HEK293 (cell line): ENCODE data around the gene TPP1.

Source experiments
- CTCF ChIA-PET: fragments of 350-600 bp; formaldehyde crosslinking; extraction: SDS; loops from one replicate; lab custom pipeline; 2021; ENCODE audit warnings: antibody characterized with exemption; lab: Yijun Ruan, JAX
- POLR2A ChIA-PET: fragments of 300-600 bp; formaldehyde crosslinking; extraction: SDS; loops from one replicate; lab custom pipeline; 2020; ENCODE audit warnings: antibody characterized with exemption, inconsistent platforms; lab: Yijun Ruan, JAX
- H3K27ac ChIP-seq: fragments of 200-500 bp; sonication (Bioruptor generic); 2 replicates; pipeline ENCODE4 v1.5.1; 2014; ENCODE audit warnings: low read depth, low read length, control low read depth, inconsistent platforms; ENCODE audit errors: extremely low read depth
- H3K36me3 ChIP-seq, 2 experiments: fragments of 200-500 bp in 1 of 2; sonication (Bioruptor generic) in 1 of 2; 1 replicate in 1 of 2; 2 replicates in 1 of 2; pipeline ENCODE4 v1.5.1; 2014 to 2017; ENCODE audit warnings: inconsistent platforms in 2 of 2, low read length in 2 of 2; ENCODE audit not compliant: control insufficient read depth in 2 of 2, insufficient read depth in 1 of 2
- H3K4me1 ChIP-seq: fragments of 200-500 bp; sonication (Bioruptor generic); 2 replicates; pipeline ENCODE4 v1.5.1; 2014; ENCODE audit warnings: mild to moderate bottlenecking, low read length, inconsistent platforms; ENCODE audit not compliant: control insufficient read depth, insufficient read depth
- H3K4me3 ChIP-seq: 2 replicates; pipeline ENCODE4 v1.5.1; 2011; ENCODE audit warnings: low read depth, mild to moderate bottlenecking, control low read depth, low read length, moderate library complexity
- H3K9me3 ChIP-seq: fragments of 200-500 bp; sonication (Bioruptor generic); 2 replicates; pipeline ENCODE4 v1.5.1; 2014; ENCODE audit warnings: low read depth, low read length, inconsistent platforms; ENCODE audit not compliant: control insufficient read depth, insufficient read depth
- AEBP2 ChIP-seq: fragments of 450-650 bp; formaldehyde crosslinking; IDR thresholded peaks from 2 replicates; pipeline ENCODE4 v1.5.1; 2016; ENCODE audit warnings: missing biosample characterization, missing genetic modification characterization, borderline replicate concordance
- BCL11A ChIP-seq: fragments of 450-650 bp; formaldehyde crosslinking; IDR thresholded peaks from 2 replicates; pipeline ENCODE4 v1.5.1; 2016; ENCODE audit warnings: low read depth, missing biosample characterization, missing genetic modification characterization
- HIC1 ChIP-seq: fragments of 450-650 bp; formaldehyde crosslinking; IDR thresholded peaks from 2 replicates; pipeline ENCODE4 v1.5.1; 2016; ENCODE audit warnings: missing biosample characterization, missing genetic modification characterization
- PRDM1 ChIP-seq: fragments of 450-650 bp; formaldehyde crosslinking; IDR thresholded peaks from 2 replicates; pipeline ENCODE4; 2016; ENCODE audit warnings: missing biosample characterization, missing genetic modification characterization
- PRDM2 ChIP-seq: fragments of 450-650 bp; formaldehyde crosslinking; IDR thresholded peaks from 2 replicates; pipeline ENCODE4 v1.5.1; 2016; ENCODE audit warnings: missing biosample characterization, missing genetic modification characterization, borderline replicate concordance
- SCRT2 ChIP-seq: fragments of 450-650 bp; formaldehyde crosslinking; IDR thresholded peaks from 2 replicates; pipeline ENCODE4 v1.5.1; 2016; ENCODE audit warnings: missing biosample characterization, missing genetic modification characterization
- SP7 ChIP-seq: fragments of 450-650 bp; formaldehyde crosslinking; IDR thresholded peaks from 2 replicates; pipeline ENCODE4 v1.5.1; 2016; ENCODE audit warnings: missing biosample characterization, missing genetic modification characterization
- TCF7L2 ChIP-seq: IDR thresholded peaks from 2 replicates; pipeline ENCODE4 v1.6.1; 2011; ENCODE audit warnings: low read depth, mild to moderate bottlenecking, inconsistent platforms, low read length, moderate library complexity, borderline replicate concordance
- TRIM28 ChIP-seq: IDR thresholded peaks from 2 replicates; pipeline ENCODE4 v1.6.1; 2011; ENCODE audit warnings: low read length, control low read depth, borderline replicate concordance
- ZBTB48 ChIP-seq: fragments of 450-650 bp; formaldehyde crosslinking; IDR thresholded peaks from 2 replicates; pipeline ENCODE4 v1.5.1; 2016; ENCODE audit warnings: missing biosample characterization, missing genetic modification characterization
- ZNF114 ChIP-seq: fragments of 450-650 bp; formaldehyde crosslinking; IDR thresholded peaks from 2 replicates; pipeline ENCODE4 v1.5.0; 2017; ENCODE audit warnings: missing biosample characterization, missing genetic modification characterization
- ZNF18 ChIP-seq: fragments of 450-650 bp; formaldehyde crosslinking; IDR thresholded peaks from 2 replicates; pipeline ENCODE4 v1.5.1; 2016; ENCODE audit warnings: missing biosample characterization, missing genetic modification characterization
- ZNF19 ChIP-seq: fragments of 450-650 bp; formaldehyde crosslinking; IDR thresholded peaks from 2 replicates; pipeline ENCODE4; 2016; ENCODE audit warnings: missing biosample characterization, missing genetic modification characterization, low read depth
- ZNF280C ChIP-seq: fragments of 450-650 bp; formaldehyde crosslinking; IDR thresholded peaks from 2 replicates; pipeline ENCODE4 v1.5.1; 2016; ENCODE audit warnings: missing biosample characterization, missing genetic modification characterization
- ZNF341 ChIP-seq: fragments of 450-650 bp; formaldehyde crosslinking; IDR thresholded peaks from 2 replicates; pipeline ENCODE4; 2016; ENCODE audit warnings: low read depth, missing biosample characterization, missing genetic modification characterization
- ZNF398 ChIP-seq: fragments of 450-650 bp; formaldehyde crosslinking; IDR thresholded peaks from 2 replicates; pipeline ENCODE4 v1.5.1; 2017; ENCODE audit warnings: missing biosample characterization, missing genetic modification characterization
- ZNF48 ChIP-seq: fragments of 450-650 bp; formaldehyde crosslinking; IDR thresholded peaks from 2 replicates; pipeline ENCODE4 v1.5.1; 2016; ENCODE audit warnings: missing biosample characterization, missing genetic modification characterization
- ZNF660 ChIP-seq: fragments of 450-650 bp; IDR thresholded peaks from 2 replicates; pipeline ENCODE4 v1.5.1; 2018; ENCODE audit warnings: missing biosample characterization, mild to moderate bottlenecking, missing genetic modification characterization
- ZNF843 ChIP-seq: fragments of 450-650 bp; formaldehyde crosslinking; IDR thresholded peaks from 2 replicates; pipeline ENCODE4 v1.5.1; 2016; ENCODE audit warnings: missing biosample characterization, missing genetic modification characterization
- ZSCAN30 ChIP-seq: fragments of 450-650 bp; IDR thresholded peaks from 2 replicates; pipeline ENCODE4 v1.5.1; 2018; ENCODE audit warnings: missing biosample characterization, mild to moderate bottlenecking, missing genetic modification characterization, moderate library complexity
- ZXDB ChIP-seq: fragments of 450-650 bp; formaldehyde crosslinking; IDR thresholded peaks from 2 replicates; pipeline ENCODE4 v1.5.1; 2016; ENCODE audit warnings: missing biosample characterization, missing genetic modification characterization

The TPP1 gene

GRCh38 chr11:6604081-6604626 lies 15.1 kb downstream of the TPP1 start:
- ChIA-PET CTCF (interaction anchor here (0.5 to 2.4 kb wide), 8 partner anchors 9 to 225 kb away, joined by 3 to 16 read pairs (median 5); partner anchors contain the start of genes MRPL17 and TPP1), POLR2A (interaction anchor here (1.0 to 3.2 kb wide), 8 partner anchors 9 to 225 kb away, joined by 3 to 20 read pairs (median 6); partner anchors contain the start of genes ARFIP2, MRPL17, TAF10 and TIMM10B)
- Histone ChIP-seq H3K27ac (peak overlapping the region; percentile 7), H3K4me3 (peak overlapping the region; percentile 92), H3K36me3 (peaks cover 0 to 55% of the 10 kb centered on the region in 2 experiments; a peak in 1 of 3 replicates), H3K4me1 (no peaks in the 10 kb centered on the region), H3K9me3 (no peaks in the 10 kb centered on the region)
- TF ChIP-seq ZBTB48 (tag by site-specific recombination) (0 out of 2 replicates have a peak, but pooled peaks have one; percentile 66), ZNF341 (tag by site-specific recombination) (no peak), SCRT2 (tag by site-specific recombination) (no peak), PRDM1 (tag by site-specific recombination) (no peak), TCF7L2 (no peak), ZSCAN30 (tag by site-specific recombination) (no peak), ZNF19 (tag by site-specific recombination) (no peak), PRDM2 (tag by site-specific recombination) (no peak), ZXDB (no peak), ZNF48 (tag by site-specific recombination) (no peak), ZNF280C (tag by site-specific recombination) (no peak), SP7 (no peak), ZNF114 (tag by site-specific recombination) (no peak), BCL11A (tag by site-specific recombination) (no peak), ZNF843 (tag by site-specific recombination) (no peak), TRIM28 (peak; percentile 65; the same call in 1 of the 2 replicates), ZNF398 (tag by site-specific recombination) (no peak), ZNF18 (tag by site-specific recombination) (no peak), AEBP2 (no peak), ZNF660 (no peak), HIC1 (tag by site-specific recombination) (no peak)
